Suprapubic skin (tissue), 4 donors: ENCODE results near the gene GNAL. TPM values are rescaled to one million over a fixed set of nuclear protein-coding genes. Genes with fewer than 3 reads are reported as not detected.
A peak's percentile ranks its signal among the peaks of the same experiment; 100 is the strongest.

Experiments used
- DNase-seq, 2 donors: peaks; one replicate each; pipeline ENCODE4 v3.0.0-alpha.2; 2019; ENCODE audit warnings: low spot score in 2 of 2
- H3K27ac ChIP-seq: fragments of 200-600 bp; sonication (generic); one replicate; pipeline ENCODE4 v1.5.1; 2019
- H3K27me3 ChIP-seq: fragments of 200-600 bp; sonication (generic); one replicate; pipeline ENCODE4 v1.5.1; 2019
- H3K36me3 ChIP-seq: fragments of 200-600 bp; sonication (generic); one replicate; pipeline ENCODE4 v1.5.1; 2019
- H3K4me1 ChIP-seq: fragments of 200-600 bp; sonication (generic); one replicate; pipeline ENCODE4 v1.5.1; 2019
- H3K4me3 ChIP-seq: fragments of 200-600 bp; sonication (generic); one replicate; pipeline ENCODE4 v1.5.1; 2019; ENCODE audit warnings: mild to moderate bottlenecking
- H3K9me3 ChIP-seq: fragments of 200-600 bp; sonication (generic); one replicate; pipeline ENCODE4 v1.5.1; 2019
- EP300 ChIP-seq: sonication (generic); formaldehyde crosslinking; IDR thresholded peaks from one replicate; pipeline ENCODE4 v1.6.1; 2017; ENCODE audit warnings: antibody characterized with exemption
- POLR2A ChIP-seq, 2 donors: fragments of 450-650 bp; IDR thresholded peaks; one replicate each; pipeline ENCODE4 v1.6.1; 2017; ENCODE audit warnings: antibody characterized with exemption in 2 of 2, mild to moderate bottlenecking in 2 of 2, moderate library complexity in 2 of 2
- POLR2AphosphoS5 ChIP-seq, 3 donors: sonication (generic); formaldehyde crosslinking; IDR thresholded peaks; one replicate each; pipeline ENCODE4 v1.6.1; 2017; ENCODE audit warnings: antibody characterized with exemption in 3 of 3
- WGBS: methylation state at CpG from one replicate; pipeline ENCODE4 v1.1.5; 2018; 5-methylcytosine and 5-hydroxymethylcytosine counted together
- total RNA-seq, 4 donors: library from RNA; depleted of rRNA; stranded (reverse); fragments of >200 nt; gene quantifications; one replicate each; pipeline ENCODE4 v1.1.0, GENCODE V29; 2016
- TF ChIP-seq, protein P1 (sequence below), 2 donors: fragments of 200-600 bp in 1 of 2; fragments of 450-650 bp in 1 of 2; sonication (generic) in 1 of 2; IDR thresholded peaks; one replicate each; pipeline ENCODE4 v1.5.1; 2016 to 2019; ENCODE audit warnings: antibody characterized with exemption in 2 of 2, mild to moderate bottlenecking in 1 of 2, moderate library complexity in 1 of 2

GNAL gene
- total RNA-seq, 4 donors from 2014 or later, result 8.7 to 17.2 (median 15.0) TPM

DNA sequence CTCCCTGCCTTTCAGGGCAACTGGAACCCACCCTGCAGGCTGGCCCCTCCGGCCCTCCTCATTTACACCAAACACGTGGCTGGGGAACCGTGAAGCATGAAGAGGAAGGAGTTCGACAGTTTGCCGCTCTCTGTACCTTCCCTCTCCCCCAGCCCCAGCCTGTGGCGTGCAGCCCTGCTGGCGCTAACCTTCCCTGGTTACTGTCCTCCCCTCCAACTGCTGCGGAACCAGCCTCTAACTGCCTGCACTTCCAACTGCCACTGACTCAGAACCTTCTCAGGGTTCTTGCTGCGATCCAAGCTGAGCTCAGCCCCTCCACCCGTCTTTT, 19.2 kb upstream of the GNAL start:
- Histone ChIP-seq H3K27ac (no peak overlapping the region), H3K4me3 (no peak overlapping the region), H3K4me1 (peaks cover 11% of the 10 kb centered on the region), H3K9me3 (no peaks in the 10 kb centered on the region), H3K27me3 (peaks cover 13% of the 10 kb centered on the region), H3K36me3 (no peaks in the 10 kb centered on the region)
- no peak for DNase-seq
- TF ChIP-seq, protein P1, sequence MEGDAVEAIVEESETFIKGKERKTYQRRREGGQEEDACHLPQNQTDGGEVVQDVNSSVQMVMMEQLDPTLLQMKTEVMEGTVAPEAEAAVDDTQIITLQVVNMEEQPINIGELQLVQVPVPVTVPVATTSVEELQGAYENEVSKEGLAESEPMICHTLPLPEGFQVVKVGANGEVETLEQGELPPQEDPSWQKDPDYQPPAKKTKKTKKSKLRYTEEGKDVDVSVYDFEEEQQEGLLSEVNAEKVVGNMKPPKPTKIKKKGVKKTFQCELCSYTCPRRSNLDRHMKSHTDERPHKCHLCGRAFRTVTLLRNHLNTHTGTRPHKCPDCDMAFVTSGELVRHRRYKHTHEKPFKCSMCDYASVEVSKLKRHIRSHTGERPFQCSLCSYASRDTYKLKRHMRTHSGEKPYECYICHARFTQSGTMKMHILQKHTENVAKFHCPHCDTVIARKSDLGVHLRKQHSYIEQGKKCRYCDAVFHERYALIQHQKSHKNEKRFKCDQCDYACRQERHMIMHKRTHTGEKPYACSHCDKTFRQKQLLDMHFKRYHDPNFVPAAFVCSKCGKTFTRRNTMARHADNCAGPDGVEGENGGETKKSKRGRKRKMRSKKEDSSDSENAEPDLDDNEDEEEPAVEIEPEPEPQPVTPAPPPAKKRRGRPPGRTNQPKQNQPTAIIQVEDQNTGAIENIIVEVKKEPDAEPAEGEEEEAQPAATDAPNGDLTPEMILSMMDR (IDR thresholded peaks at IDR 0.05), result no peak
- TF ChIP-seq POLR2AphosphoS5 (IDR thresholded peaks at IDR 0.05), result no peak
- TF ChIP-seq POLR2A (IDR thresholded peaks at IDR 0.05), result no peak
- no peak for TF ChIP-seq EP300
- WGBS, result 66% methylated on average over 10 of the region's 10 CpGs

DNA sequence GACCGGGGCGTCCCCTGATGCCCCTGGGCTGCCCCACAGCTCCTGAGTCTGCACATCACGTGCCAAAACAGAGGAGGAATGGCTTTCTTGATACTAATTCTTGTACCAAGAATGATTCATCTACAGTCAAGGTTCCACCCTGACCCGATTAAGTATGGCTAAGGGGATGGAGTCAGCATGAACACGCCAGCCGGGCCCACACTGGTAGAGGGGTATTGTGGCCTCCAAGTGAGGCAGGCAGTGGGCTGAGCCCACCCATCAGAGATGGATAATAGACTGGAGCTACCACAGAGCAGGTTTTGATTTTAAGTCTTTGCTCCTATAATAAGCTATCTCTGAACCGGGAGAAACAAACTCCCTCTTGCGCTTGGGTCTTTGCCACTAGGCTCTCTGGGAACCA, 17.9 kb upstream of the GNAL start:
- Histone ChIP-seq H3K36me3 (no peaks in the 10 kb centered on the region), H3K4me1 (peaks cover 11% of the 10 kb centered on the region), H3K27me3 (peaks cover 14% of the 10 kb centered on the region), H3K27ac (no peak overlapping the region), H3K4me3 (no peak overlapping the region), H3K9me3 (no peaks in the 10 kb centered on the region)
- TF ChIP-seq, protein P1 (IDR thresholded peaks at IDR 0.05), result no peak
- TF ChIP-seq POLR2AphosphoS5 (IDR thresholded peaks at IDR 0.05) (no peak), POLR2A (IDR thresholded peaks at IDR 0.05) (no peak), EP300 (no peak)
- 91% methylated on average over 8 of the region's 8 CpGs for WGBS
- no peak for DNase-seq

DNA sequence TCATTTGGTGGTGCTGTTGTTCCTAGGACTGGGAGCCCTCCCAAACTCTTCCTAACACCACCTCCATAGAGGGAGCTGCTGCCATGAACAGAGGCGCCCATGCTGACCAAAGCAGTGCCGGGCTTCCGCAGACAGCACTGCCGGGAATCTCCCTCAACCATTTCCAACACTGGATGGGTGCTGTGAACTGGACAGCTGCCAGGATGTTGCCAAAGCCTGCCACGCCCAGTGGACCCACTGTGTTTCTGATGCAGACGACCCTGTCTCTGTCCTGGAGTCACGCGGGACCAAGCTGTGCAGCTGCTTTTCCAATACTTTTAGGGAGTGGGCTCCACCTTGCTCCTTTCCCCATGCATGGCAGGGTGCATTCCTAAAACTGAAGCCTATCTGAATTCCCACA, 16.9 kb upstream of the GNAL start:
- Histone ChIP-seq H3K9me3 (no peaks in the 10 kb centered on the region), H3K4me1 (peaks cover 11% of the 10 kb centered on the region), H3K36me3 (no peaks in the 10 kb centered on the region), H3K27ac (no peak overlapping the region), H3K4me3 (no peak overlapping the region), H3K27me3 (peaks cover 17% of the 10 kb centered on the region)
- no peak for DNase-seq
- TF ChIP-seq, protein P1 (IDR thresholded peaks at IDR 0.05), result no peak
- TF ChIP-seq EP300 (no peak), POLR2AphosphoS5 (IDR thresholded peaks at IDR 0.05) (no peak), POLR2A (IDR thresholded peaks at IDR 0.05) (no peak)
- 100% methylated on average over 7 of the region's 8 CpGs for WGBS

DNA sequence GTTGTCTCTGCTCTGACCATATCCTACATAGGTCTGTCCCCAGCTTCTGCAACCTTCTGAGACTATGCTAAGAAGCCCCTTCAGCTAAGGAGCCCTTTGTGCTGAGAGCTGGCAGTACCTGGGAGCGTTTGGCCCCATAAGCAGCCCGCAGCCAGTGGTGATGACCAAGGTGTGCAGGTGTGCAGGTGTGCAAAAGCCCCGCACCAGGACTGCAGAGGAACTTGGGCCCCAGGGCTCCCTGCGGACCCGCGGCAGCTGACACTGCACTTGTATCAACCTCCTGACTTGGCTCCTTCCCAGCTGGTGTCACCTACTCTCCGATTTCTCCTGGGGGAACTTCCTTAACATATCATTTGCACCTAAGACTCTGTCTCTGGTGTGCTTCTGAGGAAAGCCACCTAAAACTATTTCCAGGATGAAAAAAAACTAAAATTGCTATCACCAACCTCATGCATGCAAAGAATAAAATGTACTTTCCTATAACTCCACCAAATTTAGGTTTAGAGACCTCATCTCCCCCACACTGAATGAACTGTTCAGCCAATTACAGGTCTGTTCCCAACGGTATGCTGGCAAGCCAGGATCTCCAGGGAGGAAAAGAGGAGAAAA, 16.1 kb upstream of the GNAL start:
- no peaks in the 10 kb centered on the region for H3K36me3 ChIP-seq
- DNase-seq, result no peak
- H3K27ac ChIP-seq, result no peak overlapping the region
- no peak for TF ChIP-seq POLR2A (IDR thresholded peaks at IDR 0.05)
- no peaks in the 10 kb centered on the region for H3K9me3 ChIP-seq
- WGBS, result 69% methylated on average over 6 of the region's 8 CpGs
- no peak overlapping the region for H3K4me3 ChIP-seq
- H3K4me1 ChIP-seq, result peaks cover 11% of the 10 kb centered on the region
- H3K27me3 ChIP-seq, result peaks cover 17% of the 10 kb centered on the region

DNA sequence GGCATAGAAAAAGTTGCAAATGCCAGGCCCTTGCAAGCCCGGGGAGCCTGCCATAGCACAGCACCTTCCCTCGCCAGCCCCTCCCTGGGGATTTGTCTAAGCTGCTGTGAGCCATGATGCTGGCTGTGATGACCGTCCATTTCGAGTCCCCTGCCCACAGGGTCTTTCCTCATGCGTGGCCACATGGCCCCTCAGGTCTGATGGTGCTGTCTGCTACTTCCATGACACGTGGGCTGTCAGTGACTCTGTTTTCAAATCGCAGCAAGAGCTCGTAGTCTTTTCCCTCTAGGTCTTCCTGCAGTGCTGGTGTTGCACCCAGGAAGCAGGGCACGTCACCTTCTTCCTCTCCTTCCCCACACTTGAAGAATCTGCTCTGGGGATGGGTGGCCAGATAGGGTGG, 15.5 kb upstream of the GNAL start:
- Histone ChIP-seq H3K27me3 (peaks cover 17% of the 10 kb centered on the region), H3K27ac (no peak overlapping the region), H3K9me3 (no peaks in the 10 kb centered on the region), H3K36me3 (no peaks in the 10 kb centered on the region), H3K4me3 (no peak overlapping the region), H3K4me1 (peaks cover 11% of the 10 kb centered on the region)
- 81% methylated on average over 9 of the region's 9 CpGs for WGBS
- TF ChIP-seq POLR2A (IDR thresholded peaks at IDR 0.05), result no peak
- TF ChIP-seq EP300, result no peak
- TF ChIP-seq POLR2AphosphoS5 (IDR thresholded peaks at IDR 0.05), result no peak
- TF ChIP-seq, protein P1 (IDR thresholded peaks at IDR 0.05), result no peak
- DNase-seq, result peak in 1 of 2 donors; percentile 4

DNA sequence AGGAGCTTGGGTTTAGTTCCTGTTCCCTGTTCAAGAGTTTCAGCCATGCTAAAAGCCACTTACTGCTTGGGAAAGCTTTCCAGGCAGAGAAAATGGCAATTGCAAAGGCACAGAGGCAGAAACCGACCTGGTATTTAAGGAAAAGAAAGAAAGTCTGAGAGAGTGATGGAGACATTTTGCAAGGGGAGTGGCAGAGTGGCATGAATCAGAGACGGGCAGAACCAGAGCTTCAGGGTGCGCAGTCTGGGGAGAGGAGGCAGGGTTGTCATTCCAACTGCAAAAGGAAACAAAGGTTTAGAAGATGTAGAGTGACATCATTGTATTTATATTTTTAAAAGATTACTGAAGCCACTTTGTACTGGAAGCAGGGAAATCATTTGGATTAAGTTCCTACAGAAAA, 14.9 kb upstream of the GNAL start:
- TF ChIP-seq POLR2A (IDR thresholded peaks at IDR 0.05), result no peak
- TF ChIP-seq, protein P1 (IDR thresholded peaks at IDR 0.05), result no peak
- no peak for TF ChIP-seq EP300
- 55% methylated on average over 3 of the region's 3 CpGs for WGBS
- Histone ChIP-seq H3K27ac (no peak overlapping the region), H3K4me3 (no peak overlapping the region), H3K4me1 (peaks cover 10% of the 10 kb centered on the region), H3K36me3 (no peaks in the 10 kb centered on the region), H3K27me3 (peaks cover 17% of the 10 kb centered on the region), H3K9me3 (no peaks in the 10 kb centered on the region)
- no peak for DNase-seq
